ENCODE measurements around the gene DHX15.

DNA sequence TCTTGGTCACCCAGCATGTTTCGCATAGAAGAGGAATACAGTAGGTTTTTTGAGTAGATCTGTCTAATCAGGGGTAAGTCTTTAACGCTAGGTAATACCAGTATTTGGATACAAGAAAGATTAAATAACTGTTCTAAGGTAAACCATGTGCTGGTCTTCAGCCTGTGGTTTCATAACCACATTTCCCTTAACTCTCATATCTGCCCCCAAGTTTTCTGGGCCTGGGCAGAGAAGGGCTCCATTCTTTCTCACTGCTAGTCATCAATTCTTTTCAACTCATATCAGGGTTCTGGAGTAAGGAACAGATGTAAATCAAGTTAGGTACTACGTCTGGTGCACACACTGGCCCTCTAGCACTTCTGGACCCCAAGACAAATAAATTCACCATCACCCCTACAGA, 49.0 kb downstream of the DHX15 start:
- TF ChIP-seq CTCF (IDR thresholded peaks at IDR 0.05) (no peak), POLR2A (IDR thresholded peaks at IDR 0.05; ENCODE audit: low read depth) (no peak)
